ENCODE results near the gene SLC44A3.

The SLC44A3 gene

DNA sequence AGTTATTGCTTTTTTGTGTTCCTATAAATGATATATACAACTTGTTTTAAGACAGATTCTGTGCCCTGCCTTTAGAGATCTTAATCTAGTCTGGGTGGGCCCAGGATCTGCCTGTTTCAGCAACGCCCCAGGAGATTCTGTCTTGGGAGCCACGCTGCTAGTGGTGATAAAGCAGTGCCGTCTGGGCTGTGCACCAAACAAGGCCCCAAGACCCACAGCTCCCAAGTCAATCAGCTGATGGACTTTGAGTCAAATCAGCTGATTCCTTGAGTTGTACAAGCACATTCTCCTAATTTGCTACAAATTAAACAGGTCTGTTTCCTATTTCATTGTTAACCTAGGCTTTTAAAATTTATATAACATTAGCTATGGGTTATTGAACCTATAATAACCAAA, 15.7 kb upstream of the SLC44A3 start:
- Histone ChIP-seq H3K9ac (ENCODE audit: insufficient read length) (peak overlapping the region; percentile 52), H3K4me3 (no peak overlapping the region), H3K27ac (peak overlapping the region; percentile 96), H3K36me3 (ENCODE audit: insufficient read depth, low read length) (no peaks in the 10 kb centered on the region), H3K9me3 (ENCODE audit: low read depth, low read length) (no peaks in the 10 kb centered on the region)
- DNase-seq (ENCODE audit: low read depth, low spot score) = no peak
- TF ChIP-seq POLR2AphosphoS5 (IDR thresholded peaks at IDR 0.05; ENCODE audit: borderline replicate concordance, low read depth, low read length) (no peak), FOXP2 (optimal IDR thresholded peaks at IDR 0.05; ENCODE audit: control extremely low read depth, extremely low read length, insufficient read depth) (no peak), EZH2 (IDR thresholded peaks at IDR 0.05) (no peak)

DNA sequence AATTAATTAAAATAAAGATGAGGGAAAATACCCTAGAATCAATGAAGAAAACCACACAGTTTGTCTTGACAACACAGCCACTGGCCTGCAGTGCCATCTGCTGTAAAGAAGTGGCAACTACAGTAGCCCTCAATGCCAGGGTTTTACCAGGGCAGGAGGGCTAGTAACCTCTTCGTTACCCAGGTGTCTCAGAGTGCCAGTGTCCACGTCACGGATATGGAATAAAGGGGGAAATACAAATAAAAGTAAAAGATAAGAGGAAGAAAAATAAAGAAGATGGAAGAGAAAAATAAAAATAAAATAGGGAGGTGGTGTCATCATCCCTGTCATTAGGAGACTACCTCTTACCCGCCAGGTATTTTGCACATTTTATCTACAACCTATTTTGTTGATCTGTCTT, 14.2 kb upstream of the SLC44A3 start:
- Histone ChIP-seq H3K9ac (ENCODE audit: insufficient read length) (no peak overlapping the region), H3K36me3 (ENCODE audit: insufficient read depth, low read length) (no peaks in the 10 kb centered on the region), H3K27ac (peak overlapping the region; percentile 29; the same call in 1 of the 2 replicates), H3K9me3 (ENCODE audit: low read depth, low read length) (no peaks in the 10 kb centered on the region), H3K4me3 (peak overlapping the region; percentile 34)
- no peak for DNase-seq (ENCODE audit: low read depth, low spot score)
- TF ChIP-seq POLR2AphosphoS5 (IDR thresholded peaks at IDR 0.05; ENCODE audit: borderline replicate concordance, low read depth, low read length) (no peak), FOXP2 (optimal IDR thresholded peaks at IDR 0.05; ENCODE audit: control extremely low read depth, extremely low read length, insufficient read depth) (no peak), EZH2 (IDR thresholded peaks at IDR 0.05) (no peak)

GRCh38 chr1:94806441-94806871, 13.7 kb upstream of the SLC44A3 start:
- peak overlapping the region; percentile 34 for H3K4me3 ChIP-seq
- no peak overlapping the region for H3K9ac ChIP-seq (ENCODE audit: insufficient read length)
- H3K9me3 ChIP-seq (ENCODE audit: low read depth, low read length) = no peaks in the 10 kb centered on the region
- H3K27ac ChIP-seq = peak overlapping the region; percentile 29
- DNase-seq (ENCODE audit: low read depth, low spot score) = no peak
- no peaks in the 10 kb centered on the region for H3K36me3 ChIP-seq (ENCODE audit: insufficient read depth, low read length)
- TF ChIP-seq FOXP2 (optimal IDR thresholded peaks at IDR 0.05; ENCODE audit: control extremely low read depth, extremely low read length, insufficient read depth) = no peak
- TF ChIP-seq EZH2 (IDR thresholded peaks at IDR 0.05) = no peak
- no peak for TF ChIP-seq POLR2AphosphoS5 (IDR thresholded peaks at IDR 0.05; ENCODE audit: borderline replicate concordance, low read depth, low read length)

GRCh38 chr1:94807742-94808491, 12.2 kb upstream of the SLC44A3 start:
- no peak for DNase-seq (ENCODE audit: low read depth, low spot score)
- TF ChIP-seq EZH2 (IDR thresholded peaks at IDR 0.05) (no peak), FOXP2 (optimal IDR thresholded peaks at IDR 0.05; ENCODE audit: control extremely low read depth, extremely low read length, insufficient read depth) (no peak), POLR2AphosphoS5 (IDR thresholded peaks at IDR 0.05; ENCODE audit: borderline replicate concordance, low read depth, low read length) (no peak)
- no peak overlapping the region for H3K27ac ChIP-seq
- H3K36me3 ChIP-seq (ENCODE audit: insufficient read depth, low read length) = no peaks in the 10 kb centered on the region
- no peak overlapping the region for H3K9ac ChIP-seq (ENCODE audit: insufficient read length)
- H3K4me3 ChIP-seq = no peak overlapping the region
- no peaks in the 10 kb centered on the region for H3K9me3 ChIP-seq (ENCODE audit: low read depth, low read length)

DNA sequence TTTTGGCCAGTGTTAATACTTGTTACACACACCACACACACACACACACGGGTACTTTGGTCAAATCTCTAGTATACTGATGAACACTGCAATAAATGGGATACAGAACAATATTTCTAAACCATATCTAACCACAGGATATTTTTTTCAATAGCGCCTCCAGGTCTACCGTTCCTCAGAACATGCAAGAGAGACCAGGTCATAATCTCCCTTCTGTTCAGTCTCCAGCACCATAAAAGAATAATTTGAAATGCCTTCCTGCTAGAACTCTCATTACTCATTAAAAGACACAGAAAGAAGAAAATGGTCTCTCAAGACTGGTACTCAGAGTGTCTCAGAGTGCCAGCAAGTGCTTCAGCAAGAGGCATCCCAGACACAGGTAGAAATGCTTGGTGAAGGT, 11.5 kb upstream of the SLC44A3 start:
- TF ChIP-seq EZH2 (IDR thresholded peaks at IDR 0.05) (no peak), POLR2AphosphoS5 (IDR thresholded peaks at IDR 0.05; ENCODE audit: borderline replicate concordance, low read depth, low read length) (no peak), FOXP2 (optimal IDR thresholded peaks at IDR 0.05; ENCODE audit: control extremely low read depth, extremely low read length, insufficient read depth) (no peak)
- DNase-seq (ENCODE audit: low read depth, low spot score) = no peak
- H3K9ac ChIP-seq (ENCODE audit: insufficient read length) = no peak overlapping the region
- H3K27ac ChIP-seq = no peak overlapping the region
- H3K36me3 ChIP-seq (ENCODE audit: insufficient read depth, low read length) = no peaks in the 10 kb centered on the region
- H3K9me3 ChIP-seq (ENCODE audit: low read depth, low read length) = no peaks in the 10 kb centered on the region
- no peak overlapping the region for H3K4me3 ChIP-seq

DNA sequence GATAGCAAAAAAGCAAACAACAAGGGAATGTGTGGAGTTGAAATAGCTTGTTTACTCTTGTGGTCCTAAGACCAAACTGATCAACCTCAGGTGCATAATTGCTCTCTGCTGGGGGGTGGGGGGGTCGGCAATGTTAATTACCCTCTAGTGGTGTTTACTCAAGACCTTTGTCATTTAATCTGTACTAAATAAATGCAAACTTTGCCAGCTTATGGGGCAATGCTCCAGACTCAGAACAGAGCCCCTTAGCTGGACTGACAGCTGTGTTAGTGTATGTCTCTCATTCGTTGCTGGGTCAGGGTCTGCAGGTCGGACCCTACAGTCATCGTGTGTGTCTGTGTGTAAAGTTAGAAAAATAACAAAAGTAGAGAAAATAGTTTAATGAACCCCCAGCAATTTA, 7.2 kb upstream of the SLC44A3 start:
- Histone ChIP-seq H3K36me3 (ENCODE audit: insufficient read depth, low read length) (no peaks in the 10 kb centered on the region), H3K27ac (no peak overlapping the region), H3K9ac (ENCODE audit: insufficient read length) (no peak overlapping the region), H3K9me3 (ENCODE audit: low read depth, low read length) (no peaks in the 10 kb centered on the region), H3K4me3 (no peak overlapping the region)
- TF ChIP-seq POLR2AphosphoS5 (IDR thresholded peaks at IDR 0.05; ENCODE audit: borderline replicate concordance, low read depth, low read length) (no peak), FOXP2 (optimal IDR thresholded peaks at IDR 0.05; ENCODE audit: control extremely low read depth, extremely low read length, insufficient read depth) (no peak), EZH2 (IDR thresholded peaks at IDR 0.05) (no peak)
- DNase-seq (ENCODE audit: low read depth, low spot score) = no peak

DNA sequence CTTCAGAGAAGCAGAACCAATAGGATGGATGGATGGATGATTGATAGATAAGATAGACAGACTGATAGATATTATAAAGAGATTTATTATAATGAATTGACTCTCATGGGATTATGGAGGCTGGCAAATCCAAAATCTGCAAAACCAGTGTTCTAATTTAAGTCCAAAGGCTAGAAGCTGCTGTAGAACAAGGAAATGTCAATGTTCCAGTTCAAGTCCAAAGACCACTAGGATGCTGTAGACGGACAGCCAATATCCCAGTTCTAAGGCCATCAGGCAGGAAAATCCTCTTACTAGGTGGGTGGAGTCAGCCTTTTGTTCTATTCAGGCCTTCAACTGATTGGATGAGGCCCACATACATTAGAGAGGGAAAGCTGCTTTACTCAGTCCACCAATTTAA, 4.1 kb upstream of the SLC44A3 start:
- H3K9me3 ChIP-seq (ENCODE audit: low read depth, low read length) = no peaks in the 10 kb centered on the region
- H3K9ac ChIP-seq (ENCODE audit: insufficient read length) = no peak overlapping the region
- H3K4me3 ChIP-seq = no peak overlapping the region
- TF ChIP-seq EZH2 (IDR thresholded peaks at IDR 0.05) = no peak
- TF ChIP-seq POLR2AphosphoS5 (IDR thresholded peaks at IDR 0.05; ENCODE audit: borderline replicate concordance, low read depth, low read length) = no peak
- no peak for TF ChIP-seq FOXP2 (optimal IDR thresholded peaks at IDR 0.05; ENCODE audit: control extremely low read depth, extremely low read length, insufficient read depth)
- DNase-seq (ENCODE audit: low read depth, low spot score) = no peak
- H3K36me3 ChIP-seq (ENCODE audit: insufficient read depth, low read length) = no peaks in the 10 kb centered on the region
- H3K27ac ChIP-seq = no peak overlapping the region

- Histone ChIP-seq H3K4me3 (no peak overlapping the region), H3K9ac (ENCODE audit: insufficient read length) (no peak overlapping the region), H3K36me3 (ENCODE audit: insufficient read depth, low read length) (no peaks in the 10 kb centered on the region), H3K27ac (no peak overlapping the region), H3K9me3 (ENCODE audit: low read depth, low read length) (no peaks in the 10 kb centered on the region)
- no peak for TF ChIP-seq EZH2 (IDR thresholded peaks at IDR 0.05)
- TF ChIP-seq POLR2AphosphoS5 (IDR thresholded peaks at IDR 0.05; ENCODE audit: borderline replicate concordance, low read depth, low read length) = no peak
- TF ChIP-seq FOXP2 (optimal IDR thresholded peaks at IDR 0.05; ENCODE audit: control extremely low read depth, extremely low read length, insufficient read depth) = no peak
- no peak for DNase-seq (ENCODE audit: low read depth, low spot score)
These were observed 2.4 kb upstream of the SLC44A3 start for GRCh38 chr1:94817712-94818111.

Measured in SK-N-MC (cell line).